PC-9 (cell line): ENCODE results near the gene RPL35.

Experiments used
- EZH2 ChIP-seq: fragments of 200-600 bp; sonication (generic); IDR thresholded peaks from 2 replicates; pipeline ENCODE4 v1.8.0; 2017; ENCODE audit warnings: antibody characterized with exemption, low read depth
- TF ChIP-seq, protein P1 (sequence below): fragments of 200-600 bp; sonication (generic); conservative IDR thresholded peaks from 2 replicates; pipeline ENCODE4 v1.6.1; 2017; ENCODE audit warnings: mixed run types, antibody characterized with exemption, mild to moderate bottlenecking, moderate library complexity

- TF ChIP-seq, protein P1, sequence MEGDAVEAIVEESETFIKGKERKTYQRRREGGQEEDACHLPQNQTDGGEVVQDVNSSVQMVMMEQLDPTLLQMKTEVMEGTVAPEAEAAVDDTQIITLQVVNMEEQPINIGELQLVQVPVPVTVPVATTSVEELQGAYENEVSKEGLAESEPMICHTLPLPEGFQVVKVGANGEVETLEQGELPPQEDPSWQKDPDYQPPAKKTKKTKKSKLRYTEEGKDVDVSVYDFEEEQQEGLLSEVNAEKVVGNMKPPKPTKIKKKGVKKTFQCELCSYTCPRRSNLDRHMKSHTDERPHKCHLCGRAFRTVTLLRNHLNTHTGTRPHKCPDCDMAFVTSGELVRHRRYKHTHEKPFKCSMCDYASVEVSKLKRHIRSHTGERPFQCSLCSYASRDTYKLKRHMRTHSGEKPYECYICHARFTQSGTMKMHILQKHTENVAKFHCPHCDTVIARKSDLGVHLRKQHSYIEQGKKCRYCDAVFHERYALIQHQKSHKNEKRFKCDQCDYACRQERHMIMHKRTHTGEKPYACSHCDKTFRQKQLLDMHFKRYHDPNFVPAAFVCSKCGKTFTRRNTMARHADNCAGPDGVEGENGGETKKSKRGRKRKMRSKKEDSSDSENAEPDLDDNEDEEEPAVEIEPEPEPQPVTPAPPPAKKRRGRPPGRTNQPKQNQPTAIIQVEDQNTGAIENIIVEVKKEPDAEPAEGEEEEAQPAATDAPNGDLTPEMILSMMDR = no peak
- no peak for TF ChIP-seq EZH2
These were observed 8.1 kb downstream of the RPL35 start for GRCh38 chr9:124853605-124854143.
